GM12878 (cell line): ENCODE measurements around the gene NRP1. TPM values are rescaled to one million over a fixed set of nuclear protein-coding genes. Genes with fewer than 3 reads are reported as not detected.

Experiments used
- CEBPB ChIP-seq, 2 experiments: fragments of 150-350 bp in 1 of 2; IDR thresholded peaks; 2 replicates each; pipeline ENCODE4 v1.6.1; 2012 to 2014; ENCODE audit warnings: low read depth in 2 of 2, low read length in 2 of 2, borderline replicate concordance in 1 of 2, inconsistent platforms in 1 of 2
- E2F4 ChIP-seq: IDR thresholded peaks from 2 replicates; pipeline ENCODE4 v1.6.1; 2012; ENCODE audit warnings: low read depth, low read length, improper control_type of control experiment
- E4F1 ChIP-seq: fragments of 450-650 bp; IDR thresholded peaks from 2 replicates; pipeline ENCODE4 v1.6.1; 2018; ENCODE audit warnings: borderline replicate concordance, mild to moderate bottlenecking; ENCODE audit not compliant: partially characterized antibody
- EP300 ChIP-seq, 2 experiments: fragments of 150-350 bp in 1 of 2; IDR thresholded peaks; 2 replicates each; pipeline ENCODE4 v1.6.1; 2011 to 2012; ENCODE audit warnings: low read depth in 2 of 2, low read length in 2 of 2, borderline replicate concordance in 1 of 2, improper control_type of control experiment in 1 of 2, inconsistent platforms in 1 of 2; ENCODE audit not compliant: control insufficient read depth in 1 of 2
- GATAD2B ChIP-seq: fragments of 450-650 bp; conservative IDR thresholded peaks from 2 replicates; pipeline ENCODE4 v1.6.1; 2017; ENCODE audit warnings: low read depth, mild to moderate bottlenecking, moderate library complexity
- HDAC6 ChIP-seq: fragments of 200-600 bp; sonication (generic); IDR thresholded peaks from one replicate; pipeline ENCODE4 v1.8.0; 2017; ENCODE audit warnings: antibody characterized with exemption; ENCODE audit not compliant: unreplicated experiment
- RAD21 ChIP-seq: IDR thresholded peaks from 2 replicates; pipeline ENCODE4 v1.6.1; 2011; ENCODE audit warnings: mild to moderate bottlenecking, low read depth, low read length, moderate library complexity; ENCODE audit not compliant: insufficient read depth
- RELB ChIP-seq: fragments of 450-650 bp; IDR thresholded peaks from 2 replicates; pipeline ENCODE4 v1.6.1; 2017; ENCODE audit warnings: low read depth, mild to moderate bottlenecking, moderate library complexity
- ZBED1 ChIP-seq: IDR thresholded peaks from 2 replicates; pipeline ENCODE4 v1.6.1; 2016; ENCODE audit warnings: borderline replicate concordance
- ZNF384 ChIP-seq: IDR thresholded peaks from 2 replicates; pipeline ENCODE4 v1.6.1; 2012; ENCODE audit warnings: low read depth, mild to moderate bottlenecking, low read length, improper control_type of control experiment, borderline replicate concordance
- polyA plus RNA-seq, 11 experiments: library from polyadenylated mRNA; depleted of rRNA in 4 of 11; unstranded in 6 of 11; stranded (reverse) in 5 of 11; fragments of >200 nt; fragmentation: Nextera tagmentation in 4 of 11; fragmentation: Illumina TruSeq in 1 of 11; extraction: Ambion mirVana in 4 of 11; extraction: Trizol in 1 of 11; gene quantifications; 1 replicate in 1 of 11; 2 replicates in 10 of 11; pipeline versions ENCODE4 v1.2.1 to v1.2.3, GENCODE V29; 2011 to 2016; ENCODE audit warnings: inconsistent platforms in 2 of 11, missing spikeins in 2 of 11, low read depth in 1 of 11
- total RNA-seq, 4 experiments: library from RNA; depleted of rRNA in 3 of 4; stranded (reverse); fragments of >200 nt in 3 of 4; fragmentation: Illumina TruSeq in 1 of 4; extraction: Trizol in 1 of 4; gene quantifications; 2 replicates each; pipeline versions ENCODE4 v1.2.1 to v1.2.3, GENCODE V29; 2013 to 2021

The NRP1 gene
- total and polyA plus RNA-seq, 10 of the 15 experiments (the other 5 are each of a cell fraction or from before 2014, with no cell fraction given) = 0.11 to 12.1 (median 0.52) TPM

- TF ChIP-seq E4F1 (no peak), EP300 (IDR thresholded peaks at IDR 0.05; ENCODE audit: borderline replicate concordance in 1 of 2, control insufficient read depth in 1 of 2, low read depth in 2 of 2, low read length in 2 of 2) (no peak), HDAC6 (no peak), CEBPB (IDR thresholded peaks at IDR 0.05; ENCODE audit: borderline replicate concordance in 1 of 2, low read depth in 2 of 2, low read length in 2 of 2) (no peak), RELB (no peak), ZBED1 (no peak), RAD21 (no peak), GATAD2B (no peak), ZNF384 (no peak), E2F4 (no peak)
Observed at GRCh38 chr10:33344676-33345075, 10.2 kb upstream of the NRP1 start (continued).
